Measurements from ENCODE around the gene GABBR2. TPM values are rescaled to one million over a fixed set of nuclear protein-coding genes. Genes with fewer than 3 reads are reported as not detected.

The GABBR2 gene
- total and polyA plus RNA-seq, 2 of the 8 experiments (the other 6 are each of a cell fraction or from before 2014, with no cell fraction given): 0.50 to 1.2 TPM

- no peak for TF ChIP-seq EGR1 (IDR thresholded peaks at IDR 0.05; ENCODE audit: borderline replicate concordance, low read depth, low read length)
Observed at GRCh38 chr9:98347642-98348041, 361.1 kb downstream of the GABBR2 start (continued).

Measured in H1 (cell line).